ENCODE measurements around the gene MUC21.
"Not testable (repeated sequence)": the region's sequence is repeated elsewhere in the genome, so short reads cannot be mapped to it uniquely, and the experiment has no call there.

DNA sequence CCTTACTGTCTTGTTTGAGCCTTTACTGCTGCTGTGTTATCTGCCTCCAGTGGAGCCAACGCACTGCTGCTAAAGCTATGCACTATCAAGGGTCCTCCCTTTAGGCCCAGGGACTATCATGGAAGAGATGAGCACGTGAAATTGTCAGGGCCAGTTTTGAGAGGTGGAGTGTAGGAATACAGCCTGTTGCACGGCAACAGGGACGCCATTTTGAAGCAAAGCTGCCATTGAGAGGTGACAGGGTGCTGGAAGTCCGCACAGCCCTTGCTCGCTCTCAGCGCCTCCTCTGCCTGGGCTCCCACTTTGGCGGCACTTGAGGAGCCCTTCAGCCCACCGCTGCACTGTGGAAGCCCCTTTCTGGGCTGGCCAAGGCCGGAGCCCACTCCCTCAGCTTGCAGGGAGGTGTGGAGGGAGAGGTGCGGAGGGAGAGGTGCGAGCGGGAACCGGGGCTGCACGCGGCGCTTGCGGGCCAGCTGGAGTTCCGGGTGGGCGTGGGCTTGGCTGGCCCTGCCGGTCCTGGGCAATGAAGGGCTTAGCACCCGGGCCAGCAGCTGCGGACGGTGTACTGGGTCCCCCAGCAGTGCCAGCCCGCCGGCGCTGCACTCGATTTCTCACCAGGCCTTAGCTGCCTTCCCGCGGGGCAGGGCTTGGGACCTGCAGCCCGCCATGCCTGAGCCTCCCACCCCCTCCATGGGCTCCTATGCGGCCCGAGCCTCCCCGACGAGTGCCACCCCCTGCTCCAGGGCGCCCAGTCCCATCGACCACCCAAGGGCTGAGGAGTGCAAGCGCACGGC, 16.7 kb downstream of the MUC21 start:
- not testable (repeated sequence) for TF ChIP-seq SIN3A (IDR thresholded peaks at IDR 0.05; ENCODE audit: borderline replicate concordance, insufficient read depth, low read depth, low read length); POLR2AphosphoS5 (IDR thresholded peaks at IDR 0.05; ENCODE audit: low read depth, low read length)
- TF ChIP-seq, protein P1, sequence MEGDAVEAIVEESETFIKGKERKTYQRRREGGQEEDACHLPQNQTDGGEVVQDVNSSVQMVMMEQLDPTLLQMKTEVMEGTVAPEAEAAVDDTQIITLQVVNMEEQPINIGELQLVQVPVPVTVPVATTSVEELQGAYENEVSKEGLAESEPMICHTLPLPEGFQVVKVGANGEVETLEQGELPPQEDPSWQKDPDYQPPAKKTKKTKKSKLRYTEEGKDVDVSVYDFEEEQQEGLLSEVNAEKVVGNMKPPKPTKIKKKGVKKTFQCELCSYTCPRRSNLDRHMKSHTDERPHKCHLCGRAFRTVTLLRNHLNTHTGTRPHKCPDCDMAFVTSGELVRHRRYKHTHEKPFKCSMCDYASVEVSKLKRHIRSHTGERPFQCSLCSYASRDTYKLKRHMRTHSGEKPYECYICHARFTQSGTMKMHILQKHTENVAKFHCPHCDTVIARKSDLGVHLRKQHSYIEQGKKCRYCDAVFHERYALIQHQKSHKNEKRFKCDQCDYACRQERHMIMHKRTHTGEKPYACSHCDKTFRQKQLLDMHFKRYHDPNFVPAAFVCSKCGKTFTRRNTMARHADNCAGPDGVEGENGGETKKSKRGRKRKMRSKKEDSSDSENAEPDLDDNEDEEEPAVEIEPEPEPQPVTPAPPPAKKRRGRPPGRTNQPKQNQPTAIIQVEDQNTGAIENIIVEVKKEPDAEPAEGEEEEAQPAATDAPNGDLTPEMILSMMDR (IDR thresholded peaks at IDR 0.05), result not testable (repeated sequence)
- TF ChIP-seq, protein P2, sequence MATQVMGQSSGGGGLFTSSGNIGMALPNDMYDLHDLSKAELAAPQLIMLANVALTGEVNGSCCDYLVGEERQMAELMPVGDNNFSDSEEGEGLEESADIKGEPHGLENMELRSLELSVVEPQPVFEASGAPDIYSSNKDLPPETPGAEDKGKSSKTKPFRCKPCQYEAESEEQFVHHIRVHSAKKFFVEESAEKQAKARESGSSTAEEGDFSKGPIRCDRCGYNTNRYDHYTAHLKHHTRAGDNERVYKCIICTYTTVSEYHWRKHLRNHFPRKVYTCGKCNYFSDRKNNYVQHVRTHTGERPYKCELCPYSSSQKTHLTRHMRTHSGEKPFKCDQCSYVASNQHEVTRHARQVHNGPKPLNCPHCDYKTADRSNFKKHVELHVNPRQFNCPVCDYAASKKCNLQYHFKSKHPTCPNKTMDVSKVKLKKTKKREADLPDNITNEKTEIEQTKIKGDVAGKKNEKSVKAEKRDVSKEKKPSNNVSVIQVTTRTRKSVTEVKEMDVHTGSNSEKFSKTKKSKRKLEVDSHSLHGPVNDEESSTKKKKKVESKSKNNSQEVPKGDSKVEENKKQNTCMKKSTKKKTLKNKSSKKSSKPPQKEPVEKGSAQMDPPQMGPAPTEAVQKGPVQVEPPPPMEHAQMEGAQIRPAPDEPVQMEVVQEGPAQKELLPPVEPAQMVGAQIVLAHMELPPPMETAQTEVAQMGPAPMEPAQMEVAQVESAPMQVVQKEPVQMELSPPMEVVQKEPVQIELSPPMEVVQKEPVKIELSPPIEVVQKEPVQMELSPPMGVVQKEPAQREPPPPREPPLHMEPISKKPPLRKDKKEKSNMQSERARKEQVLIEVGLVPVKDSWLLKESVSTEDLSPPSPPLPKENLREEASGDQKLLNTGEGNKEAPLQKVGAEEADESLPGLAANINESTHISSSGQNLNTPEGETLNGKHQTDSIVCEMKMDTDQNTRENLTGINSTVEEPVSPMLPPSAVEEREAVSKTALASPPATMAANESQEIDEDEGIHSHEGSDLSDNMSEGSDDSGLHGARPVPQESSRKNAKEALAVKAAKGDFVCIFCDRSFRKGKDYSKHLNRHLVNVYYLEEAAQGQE (IDR thresholded peaks at IDR 0.05; ENCODE audit: insufficient read depth in 1 of 2, low read depth in 2 of 2, low read length in 1 of 2), result not testable (repeated sequence)

Measured in Panc1 (cell line).